HCT116 (cell line): Measurements from ENCODE around the gene UXS1. TPM values are rescaled to one million over a fixed set of nuclear protein-coding genes. Genes with fewer than 3 reads are reported as not detected.

Experiments used
- ATAC-seq: fragments of 200-7000 bp; cut with Tn5 transposase; 2 replicates; pipeline ENCODE4 v1.9.1; 2020; ENCODE audit warnings: mild to moderate bottlenecking, moderate library complexity
- BruUV-seq: library from RNA; stranded (reverse); fragments of 400-500 nt; replicated peaks from 2 replicates; lab custom pipeline; 2021; lab: Mats Ljungman, UMichigan
- CTCF ChIA-PET: fragments of 300-600 bp; sonication (Branson Sonifier 250); formaldehyde crosslinking; loops from one replicate; lab custom pipeline; 2021; ENCODE audit warnings: antibody characterized with exemption; lab: Charles Lee
- POLR2A ChIA-PET: fragments of 300-600, 350-600 bp; sonication (Branson Sonifier 250); formaldehyde crosslinking; loops from one replicate; lab custom pipeline; 2021; ENCODE audit warnings: antibody characterized with exemption; lab: Charles Lee
- RAD21 ChIA-PET, 2 experiments: fragments of 300-600 bp; sonication (Branson Sonifier 250); formaldehyde crosslinking; loops; one replicate each; lab custom pipeline; 2023; ENCODE audit warnings: low total read pairs in 2 of 2; ENCODE audit not compliant: uncharacterized antibody in 2 of 2, unreplicated experiment in 2 of 2, low non-redundant PET in 1 of 2; lab: Charles Lee
- DNase-seq: peaks from one replicate; pipeline ENCODE4 v3.0.0-alpha.2; 2010; ENCODE audit warnings: low read depth, low spot score
- H2AFZ ChIP-seq: fragments of 200-600 bp; shearing (Covaris generic), sonication (generic); 2 replicates; pipeline ENCODE4 v1.6.1; 2017; ENCODE audit warnings: low read depth, mixed run types, mixed read lengths, antibody characterized with exemption, low read length; ENCODE audit not compliant: poor library complexity, severe bottlenecking
- H3K27ac ChIP-seq: 2 replicates; pipeline ENCODE4 v1.5.1; 2012; ENCODE audit warnings: low read depth, low read length
- H3K27me3 ChIP-seq: fragments of 200-600 bp; sonication (generic); 2 replicates; pipeline ENCODE4 v1.6.1; 2016; ENCODE audit warnings: mixed run types, low read length, mixed read lengths; ENCODE audit not compliant: insufficient read depth
- H3K36me3 ChIP-seq, 2 experiments: fragments of 200-500 bp in 1 of 2; fragments of 200-600 bp in 1 of 2; sonication (Bioruptor generic) in 1 of 2; sonication (generic) in 1 of 2; 2 replicates each; pipeline versions ENCODE4 v1.5.1 to v1.6.1; 2014 to 2016; ENCODE audit warnings: low read length in 2 of 2, inconsistent platforms in 1 of 2, mixed read lengths in 1 of 2, mixed run types in 1 of 2; ENCODE audit not compliant: insufficient read depth in 2 of 2, control insufficient read depth in 1 of 2
- H3K4me1 ChIP-seq, 2 experiments: fragments of 200-600 bp in 1 of 2; sonication (generic) in 1 of 2; 2 replicates each; pipeline versions ENCODE4 v1.5.1 to v1.6.1; 2012 to 2017; ENCODE audit warnings: low read length in 2 of 2, inconsistent platforms in 1 of 2, mild to moderate bottlenecking in 1 of 2, mixed read lengths in 1 of 2, mixed run types in 1 of 2, moderate library complexity in 1 of 2; ENCODE audit not compliant: insufficient read depth in 2 of 2, control insufficient read depth in 1 of 2
- H3K4me2 ChIP-seq: fragments of 200-600 bp; sonication (generic); 2 replicates; pipeline ENCODE4 v1.6.1; 2017; ENCODE audit warnings: mixed run types, low read length, mixed read lengths
- H3K4me3 ChIP-seq, 2 experiments: fragments of 200-600 bp in 1 of 2; sonication (generic) in 1 of 2; replicated peaks in 1 of 2; 2 replicates each; pipeline ENCODE4 v1.5.1; 2011 to 2016; ENCODE audit warnings: low read length in 2 of 2, control low read depth in 1 of 2, low read depth in 1 of 2, mild to moderate bottlenecking in 1 of 2, mixed read lengths in 1 of 2, mixed run types in 1 of 2
- H3K79me2 ChIP-seq: fragments of 200-600 bp; sonication (generic); 2 replicates; pipeline ENCODE4 v1.6.1; 2017; ENCODE audit warnings: mild to moderate bottlenecking, mixed run types, low read length, moderate library complexity, mixed read lengths; ENCODE audit not compliant: insufficient read depth
- H3K9ac ChIP-seq: fragments of 200-600 bp; sonication (generic); 2 replicates; pipeline ENCODE4 v1.6.1; 2016; ENCODE audit warnings: low read length, mixed read lengths
- H3K9me2 ChIP-seq: fragments of 200-600 bp; sonication (generic), shearing (Covaris generic); 2 replicates; pipeline ENCODE4 v1.6.1; 2017; ENCODE audit warnings: mixed run types, mild to moderate bottlenecking, moderate library complexity; ENCODE audit not compliant: insufficient read depth
- H3K9me3 ChIP-seq, 2 experiments: fragments of 200-500 bp in 1 of 2; fragments of 200-600 bp in 1 of 2; sonication (Bioruptor generic) in 1 of 2; sonication (generic) in 1 of 2; 2 replicates each; pipeline ENCODE4 v1.6.1; 2014 to 2017; ENCODE audit warnings: low read length in 2 of 2, mixed read lengths in 2 of 2, inconsistent platforms in 1 of 2, low read depth in 1 of 2, mild to moderate bottlenecking in 1 of 2, mixed run types in 1 of 2, moderate library complexity in 1 of 2; ENCODE audit not compliant: control insufficient read depth in 1 of 2, insufficient read depth in 1 of 2
- H4K20me1 ChIP-seq: fragments of 200-600 bp; sonication (generic), shearing (Covaris generic); 2 replicates; pipeline ENCODE4 v1.6.1; 2017; ENCODE audit warnings: mixed run types, mild to moderate bottlenecking, moderate library complexity; ENCODE audit not compliant: insufficient read depth
- ATF3 ChIP-seq: IDR thresholded peaks from 2 replicates; pipeline ENCODE4 v1.6.1; 2012
- CBX3 ChIP-seq: IDR thresholded peaks from 2 replicates; pipeline ENCODE4 v1.6.1; 2012; ENCODE audit warnings: low read depth
- CEBPB ChIP-seq: IDR thresholded peaks from 2 replicates; pipeline ENCODE4 v1.6.1; 2012; ENCODE audit warnings: low read depth
- EGR1 ChIP-seq: IDR thresholded peaks from 2 replicates; pipeline ENCODE4 v1.6.1; 2012; ENCODE audit warnings: low read depth
- EZH2 ChIP-seq: fragments of 200-600 bp; sonication (generic); IDR thresholded peaks from 2 replicates; pipeline ENCODE4 v1.6.1; 2017; ENCODE audit warnings: antibody characterized with exemption, mixed run types
- EZH2phosphoT487 ChIP-seq: fragments of 200-600 bp; IDR thresholded peaks from 2 replicates; pipeline ENCODE4 v1.6.1; 2018; ENCODE audit warnings: antibody characterized with exemption, borderline replicate concordance
- FOSL1 ChIP-seq: IDR thresholded peaks from 2 replicates; pipeline ENCODE4 v1.6.1; 2012; ENCODE audit warnings: low read depth
- MAX ChIP-seq: IDR thresholded peaks from 2 replicates; pipeline ENCODE4 v1.6.1; 2012
- POLR2A ChIP-seq: IDR thresholded peaks from 2 replicates; pipeline ENCODE4 v1.7.0; 2011; ENCODE audit warnings: borderline replicate concordance; ENCODE audit not compliant: insufficient read depth, insufficient read length; ENCODE audit errors: extremely low read depth
- POLR2AphosphoS5 ChIP-seq: IDR thresholded peaks from 2 replicates; pipeline ENCODE4 v1.6.1; 2011; ENCODE audit warnings: mild to moderate bottlenecking, low read depth, low read length, moderate library complexity
- RAD21 ChIP-seq: IDR thresholded peaks from 2 replicates; pipeline ENCODE4 v1.6.1; 2012; ENCODE audit warnings: low read depth, mild to moderate bottlenecking
- SIN3A ChIP-seq: IDR thresholded peaks from 2 replicates; pipeline ENCODE4 v1.6.1; 2012; ENCODE audit warnings: low read depth
- SRF ChIP-seq: IDR thresholded peaks from 2 replicates; pipeline ENCODE4 v1.6.1; 2012; ENCODE audit warnings: low read depth
- TCF7L2 ChIP-seq: IDR thresholded peaks from 2 replicates; pipeline ENCODE4 v1.7.0; 2011; ENCODE audit warnings: borderline replicate concordance, inconsistent platforms; ENCODE audit not compliant: insufficient read depth, insufficient read length; ENCODE audit errors: extremely low read depth
- YY1 ChIP-seq: IDR thresholded peaks from 2 replicates; pipeline ENCODE4 v1.6.1; 2011; ENCODE audit warnings: low read length, low read depth, moderate library complexity, mild to moderate bottlenecking; ENCODE audit not compliant: insufficient replicate concordance; ENCODE audit errors: extremely low read depth
- ZFX ChIP-seq: fragments of 450-650 bp; IDR thresholded peaks from 2 replicates; pipeline ENCODE4 v1.6.1; 2017
- ZNF274 ChIP-seq: fragments of 200-500 bp; sonication (Bioruptor generic); IDR thresholded peaks from 2 replicates; pipeline ENCODE4 v1.6.1; 2014; ENCODE audit warnings: mild to moderate bottlenecking, low read depth, low read length, inconsistent platforms
- intact Hi-C: fragments of 100-400 bp; cut with micrococcal nuclease; formaldehyde crosslinking; loops from 2 replicates; pipeline ENCODE4 v1.10.0; 2022
- total RNA-seq: library from RNA; stranded (reverse); gene quantifications from one replicate; pipeline ENCODE4 v1.2.1, GENCODE V29; 2021; ENCODE audit not compliant: unreplicated experiment
- TF ChIP-seq, protein P1 (sequence below): IDR thresholded peaks from 2 replicates; pipeline ENCODE4 v1.6.1; 2011; ENCODE audit warnings: mild to moderate bottlenecking, low read length, moderate library complexity; ENCODE audit not compliant: insufficient replicate concordance; ENCODE audit errors: extremely low read depth
- TF ChIP-seq, protein P2 (sequence below): IDR thresholded peaks from 2 replicates; pipeline ENCODE4 v1.6.1; 2012; ENCODE audit warnings: low read depth

The UXS1 gene
- total RNA-seq, 1 experiment from 2014 or later = 45.7 TPM

- Histone ChIP-seq H3K4me3 (no peak overlapping the region), H3K79me2 (no peaks in the 10 kb centered on the region), H3K27ac (no peak overlapping the region), H3K4me1 (no peaks in the 10 kb centered on the region), H3K27me3 (no peaks in the 10 kb centered on the region), H3K36me3 (no peaks in the 10 kb centered on the region), H3K4me2 (no peak overlapping the region), H2AFZ (no peak overlapping the region), H4K20me1 (no peaks in the 10 kb centered on the region), H3K9me3 (no peaks in the 10 kb centered on the region), H3K9ac (no peak overlapping the region), H3K9me2 (no peaks in the 10 kb centered on the region)
- no TSS peak for BruUV-seq
- ChIA-PET POLR2A (no interaction called here), CTCF (no interaction called here), RAD21 (no interaction called here)
- intact Hi-C loops = no loop called here
- DNase-seq (no peak), ATAC-seq (no peak)
- TF ChIP-seq CEBPB = no peak
- no peak for TF ChIP-seq EZH2phosphoT487
- no peak for TF ChIP-seq MAX
- TF ChIP-seq ZFX = no peak
- TF ChIP-seq, protein P1, sequence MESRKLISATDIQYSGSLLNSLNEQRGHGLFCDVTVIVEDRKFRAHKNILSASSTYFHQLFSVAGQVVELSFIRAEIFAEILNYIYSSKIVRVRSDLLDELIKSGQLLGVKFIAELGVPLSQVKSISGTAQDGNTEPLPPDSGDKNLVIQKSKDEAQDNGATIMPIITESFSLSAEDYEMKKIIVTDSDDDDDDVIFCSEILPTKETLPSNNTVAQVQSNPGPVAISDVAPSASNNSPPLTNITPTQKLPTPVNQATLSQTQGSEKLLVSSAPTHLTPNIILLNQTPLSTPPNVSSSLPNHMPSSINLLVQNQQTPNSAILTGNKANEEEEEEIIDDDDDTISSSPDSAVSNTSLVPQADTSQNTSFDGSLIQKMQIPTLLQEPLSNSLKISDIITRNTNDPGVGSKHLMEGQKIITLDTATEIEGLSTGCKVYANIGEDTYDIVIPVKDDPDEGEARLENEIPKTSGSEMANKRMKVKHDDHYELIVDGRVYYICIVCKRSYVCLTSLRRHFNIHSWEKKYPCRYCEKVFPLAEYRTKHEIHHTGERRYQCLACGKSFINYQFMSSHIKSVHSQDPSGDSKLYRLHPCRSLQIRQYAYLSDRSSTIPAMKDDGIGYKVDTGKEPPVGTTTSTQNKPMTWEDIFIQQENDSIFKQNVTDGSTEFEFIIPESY = no peak
- TF ChIP-seq TCF7L2 = no peak
- TF ChIP-seq, protein P2, sequence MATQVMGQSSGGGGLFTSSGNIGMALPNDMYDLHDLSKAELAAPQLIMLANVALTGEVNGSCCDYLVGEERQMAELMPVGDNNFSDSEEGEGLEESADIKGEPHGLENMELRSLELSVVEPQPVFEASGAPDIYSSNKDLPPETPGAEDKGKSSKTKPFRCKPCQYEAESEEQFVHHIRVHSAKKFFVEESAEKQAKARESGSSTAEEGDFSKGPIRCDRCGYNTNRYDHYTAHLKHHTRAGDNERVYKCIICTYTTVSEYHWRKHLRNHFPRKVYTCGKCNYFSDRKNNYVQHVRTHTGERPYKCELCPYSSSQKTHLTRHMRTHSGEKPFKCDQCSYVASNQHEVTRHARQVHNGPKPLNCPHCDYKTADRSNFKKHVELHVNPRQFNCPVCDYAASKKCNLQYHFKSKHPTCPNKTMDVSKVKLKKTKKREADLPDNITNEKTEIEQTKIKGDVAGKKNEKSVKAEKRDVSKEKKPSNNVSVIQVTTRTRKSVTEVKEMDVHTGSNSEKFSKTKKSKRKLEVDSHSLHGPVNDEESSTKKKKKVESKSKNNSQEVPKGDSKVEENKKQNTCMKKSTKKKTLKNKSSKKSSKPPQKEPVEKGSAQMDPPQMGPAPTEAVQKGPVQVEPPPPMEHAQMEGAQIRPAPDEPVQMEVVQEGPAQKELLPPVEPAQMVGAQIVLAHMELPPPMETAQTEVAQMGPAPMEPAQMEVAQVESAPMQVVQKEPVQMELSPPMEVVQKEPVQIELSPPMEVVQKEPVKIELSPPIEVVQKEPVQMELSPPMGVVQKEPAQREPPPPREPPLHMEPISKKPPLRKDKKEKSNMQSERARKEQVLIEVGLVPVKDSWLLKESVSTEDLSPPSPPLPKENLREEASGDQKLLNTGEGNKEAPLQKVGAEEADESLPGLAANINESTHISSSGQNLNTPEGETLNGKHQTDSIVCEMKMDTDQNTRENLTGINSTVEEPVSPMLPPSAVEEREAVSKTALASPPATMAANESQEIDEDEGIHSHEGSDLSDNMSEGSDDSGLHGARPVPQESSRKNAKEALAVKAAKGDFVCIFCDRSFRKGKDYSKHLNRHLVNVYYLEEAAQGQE = no peak
- TF ChIP-seq POLR2AphosphoS5 = no peak
- no peak for TF ChIP-seq POLR2A
- TF ChIP-seq YY1 = no peak
- no peak for TF ChIP-seq FOSL1
- no peak for TF ChIP-seq SIN3A
- TF ChIP-seq EGR1 = no peak
- TF ChIP-seq CBX3 = no peak
- no peak for TF ChIP-seq ZNF274
- no peak for TF ChIP-seq SRF
- TF ChIP-seq ATF3 = no peak
- no peak for TF ChIP-seq RAD21
- no peak for TF ChIP-seq EZH2
Observed at GRCh38 chr2:106068451-106068850, 125.7 kb downstream of the UXS1 start.
